CD14-positive monocyte (primary cell): ENCODE measurements around the gene TMEM238. TPM values are rescaled to one million over a fixed set of nuclear protein-coding genes. Genes with fewer than 3 reads are reported as not detected.

Experiments
- DNase-seq, 3 donors: peaks; one replicate each; pipeline ENCODE4 v3.0.0-alpha.2; 2011 to 2022
- H2AFZ ChIP-seq: 2 replicates; pipeline ENCODE4 v1.6.0; 2012; ENCODE audit warnings: mild to moderate bottlenecking, low read depth, low read length, inconsistent platforms; ENCODE audit not compliant: insufficient read depth, poor library complexity, severe bottlenecking
- H3K27ac ChIP-seq, 2 donors: 1 replicate in 1 of 2; 2 replicates in 1 of 2; pipeline ENCODE4 v1.5.1; 2012 to 2013; ENCODE audit warnings: low read length in 2 of 2, control low read depth in 1 of 2, inconsistent platforms in 1 of 2, low read depth in 1 of 2, mild to moderate bottlenecking in 1 of 2
- H3K27me3 ChIP-seq, 2 donors: one replicate each; pipeline versions ENCODE4 v1.6.0 to v1.6.1; 2011 to 2013; ENCODE audit warnings: low read length in 2 of 2; ENCODE audit not compliant: control insufficient read depth in 2 of 2, insufficient read depth in 2 of 2
- H3K36me3 ChIP-seq, 2 donors: replicated peaks in 1 of 2; 1 replicate in 1 of 2; 2 replicates in 1 of 2; pipeline versions ENCODE4 v1.5.1 to v1.6.1; 2012 to 2013; ENCODE audit warnings: low read length in 2 of 2, control low read depth in 1 of 2, inconsistent platforms in 1 of 2, mild to moderate bottlenecking in 1 of 2; ENCODE audit not compliant: insufficient read depth in 2 of 2, control insufficient read depth in 1 of 2
- H3K4me1 ChIP-seq, 2 donors: 1 replicate in 1 of 2; 2 replicates in 1 of 2; pipeline versions ENCODE4 v1.5.1 to v1.6.1; 2012 to 2013; ENCODE audit warnings: low read length in 2 of 2, control low read depth in 1 of 2, inconsistent platforms in 1 of 2, mild to moderate bottlenecking in 1 of 2, moderate library complexity in 1 of 2; ENCODE audit not compliant: insufficient read depth in 2 of 2, control insufficient read depth in 1 of 2
- H3K4me2 ChIP-seq: replicated peaks from 2 replicates; pipeline ENCODE3; 2012; ENCODE audit warnings: low read length, moderate library complexity, mild to moderate bottlenecking; ENCODE audit not compliant: poor library complexity, severe bottlenecking; ENCODE audit errors: extremely low read depth
- H3K4me3 ChIP-seq, 3 experiments: fragments of 200-600 bp in 1 of 3; sonication (generic) in 1 of 3; replicated peaks in 1 of 3; 1 replicate in 2 of 3; 2 replicates in 1 of 3; pipeline ENCODE4 v1.5.1; 2011 to 2013; ENCODE audit warnings: low read length in 3 of 3, mild to moderate bottlenecking in 3 of 3, control low read depth in 2 of 3, low read depth in 2 of 3, inconsistent platforms in 1 of 3, moderate library complexity in 1 of 3
- H3K79me2 ChIP-seq: 2 replicates; pipeline ENCODE4 v1.6.0; 2012; ENCODE audit warnings: mild to moderate bottlenecking, control low read depth, inconsistent platforms, low read length, moderate library complexity; ENCODE audit not compliant: insufficient read depth
- H3K9ac ChIP-seq: 2 replicates; pipeline ENCODE4 v1.6.0; 2017; ENCODE audit warnings: low read length, mild to moderate bottlenecking; ENCODE audit not compliant: insufficient read depth, poor library complexity, severe bottlenecking
- H3K9me3 ChIP-seq, 2 donors: replicated peaks in 1 of 2; 1 replicate in 1 of 2; 2 replicates in 1 of 2; pipeline versions ENCODE4 v1.5.1 to v1.6.1; 2012 to 2013; ENCODE audit warnings: low read length in 2 of 2, control low read depth in 1 of 2; ENCODE audit not compliant: control insufficient read depth in 1 of 2, insufficient read depth in 1 of 2
- H4K20me1 ChIP-seq: 2 replicates; pipeline ENCODE4 v1.6.0; 2012; ENCODE audit warnings: mild to moderate bottlenecking, low read length, control low read depth, moderate library complexity; ENCODE audit not compliant: insufficient read depth
- H3K27ac Mint-ChIP-seq, 7 donors: one replicate each; pipeline ENCODE4 v1.8.0; 2020; ENCODE audit warnings: mild to moderate bottlenecking in 7 of 7, mixed read lengths in 7 of 7, moderate library complexity in 6 of 7, inconsistent platforms in 2 of 7
- H3K27me3 Mint-ChIP-seq, 3 donors: one replicate each; pipeline ENCODE4 v1.8.0; 2021 to 2022; ENCODE audit warnings: low read depth in 3 of 3, mild to moderate bottlenecking in 3 of 3, mixed read lengths in 3 of 3, moderate library complexity in 3 of 3, inconsistent platforms in 1 of 3
- H3K36me3 Mint-ChIP-seq, 2 donors: one replicate each; pipeline ENCODE4 v1.8.0; 2020; ENCODE audit warnings: mixed read lengths in 2 of 2, inconsistent platforms in 1 of 2, mild to moderate bottlenecking in 1 of 2
- H3K4me1 Mint-ChIP-seq: one replicate; pipeline ENCODE4 v1.8.0; 2020; ENCODE audit warnings: mild to moderate bottlenecking, mixed read lengths
- H3K4me3 Mint-ChIP-seq, 2 donors: one replicate each; pipeline ENCODE4 v1.8.0; 2020; ENCODE audit warnings: mild to moderate bottlenecking in 2 of 2, mixed read lengths in 2 of 2, moderate library complexity in 1 of 2
- H3K9me3 Mint-ChIP-seq, 7 donors: one replicate each; pipeline ENCODE4 v1.8.0; 2020 to 2022; ENCODE audit warnings: mixed read lengths in 7 of 7, mild to moderate bottlenecking in 6 of 7, moderate library complexity in 6 of 7, inconsistent platforms in 2 of 7
- WGBS: methylation state at CpG from one replicate; pipeline ENCODE4 v1.1.5; 2013; ENCODE audit warnings: missing lambda C conversion rate; ENCODE audit not compliant: insufficient coverage; 5-methylcytosine and 5-hydroxymethylcytosine counted together
- intact Hi-C, 2 donors: fragments of 100-400 bp; cut with micrococcal nuclease; formaldehyde crosslinking; loops; one replicate each; pipeline versions ENCODE4 v1.15.0 to v1.15.1; 2023
- polyA plus RNA-seq, 3 donors: library from polyadenylated mRNA; depleted of rRNA in 1 of 3; unstranded in 2 of 3; stranded (reverse) in 1 of 3; fragments of 300-500 nt in 2 of 3; fragments of >200 nt in 1 of 3; fragmentation: Illumina TruSeq in 2 of 3; gene quantifications; 1 replicate in 2 of 3; 2 replicates in 1 of 3; pipeline ENCODE4 v1.2.3, GENCODE V29; 2012 to 2021
- TF ChIP-seq, protein P1 (sequence below): fragments of 200-600 bp; IDR thresholded peaks from one replicate; pipeline ENCODE4 v1.8.0; 2022; ENCODE audit warnings: antibody characterized with exemption, mild to moderate bottlenecking

TMEM238 gene
- polyA plus RNA-seq, 3 donors, result not detected

- Histone ChIP-seq H2AFZ (peak within 1 kb of the TSS; percentile 77), H3K4me1 (peaks cover 31 to 39% of the 10 kb centered on the region in 2 donors), H3K4me3 (peak within 1 kb of the TSS; percentile 48 to 83 (median 69)), H3K9ac (peak within 1 kb of the TSS; percentile 92), H3K4me2 (peak within 1 kb of the TSS; percentile 94), H3K79me2 (peaks cover 12% of the 10 kb centered on the region), H4K20me1 (peaks cover 7% of the 10 kb centered on the region), H3K27ac (peak within 1 kb of the TSS; percentile 97 to 99), H3K36me3 (peaks cover 9 to 15% of the 10 kb centered on the region in 2 donors), H3K27me3 (no peaks in the 10 kb centered on the region), H3K9me3 (no peaks in the 10 kb centered on the region)
- Mint-ChIP-seq H3K36me3 (peaks cover 10 to 24% of the 10 kb centered on the region in 2 donors), H3K4me1 (peaks cover 27% of the 10 kb centered on the region), H3K9me3 (no peaks in the 10 kb centered on the region), H3K4me3 (peak within 1 kb of the TSS; percentile 82 to 90), H3K27me3 (peaks cover 0 to 5% (median 2%) of the 10 kb centered on the region in 3 donors), H3K27ac (peak within 1 kb of the TSS; percentile 97 to 99 (median 99))
- WGBS, result under 1% methylated on average over 50 of the region's 63 CpGs
- intact Hi-C loops, result loop anchor here (1.0 to 5.0 kb wide), 4 partner anchors 14 to 81 kb away; partner anchors contain the start of genes RPL28 (in 1 of the 2), TMEM150B (in 1 of the 2) and TMEM238 (in 1 of the 2)
- TF ChIP-seq, protein P1, sequence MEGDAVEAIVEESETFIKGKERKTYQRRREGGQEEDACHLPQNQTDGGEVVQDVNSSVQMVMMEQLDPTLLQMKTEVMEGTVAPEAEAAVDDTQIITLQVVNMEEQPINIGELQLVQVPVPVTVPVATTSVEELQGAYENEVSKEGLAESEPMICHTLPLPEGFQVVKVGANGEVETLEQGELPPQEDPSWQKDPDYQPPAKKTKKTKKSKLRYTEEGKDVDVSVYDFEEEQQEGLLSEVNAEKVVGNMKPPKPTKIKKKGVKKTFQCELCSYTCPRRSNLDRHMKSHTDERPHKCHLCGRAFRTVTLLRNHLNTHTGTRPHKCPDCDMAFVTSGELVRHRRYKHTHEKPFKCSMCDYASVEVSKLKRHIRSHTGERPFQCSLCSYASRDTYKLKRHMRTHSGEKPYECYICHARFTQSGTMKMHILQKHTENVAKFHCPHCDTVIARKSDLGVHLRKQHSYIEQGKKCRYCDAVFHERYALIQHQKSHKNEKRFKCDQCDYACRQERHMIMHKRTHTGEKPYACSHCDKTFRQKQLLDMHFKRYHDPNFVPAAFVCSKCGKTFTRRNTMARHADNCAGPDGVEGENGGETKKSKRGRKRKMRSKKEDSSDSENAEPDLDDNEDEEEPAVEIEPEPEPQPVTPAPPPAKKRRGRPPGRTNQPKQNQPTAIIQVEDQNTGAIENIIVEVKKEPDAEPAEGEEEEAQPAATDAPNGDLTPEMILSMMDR, result peak; percentile 12
- peak; percentile 100 for DNase-seq
These were observed 44.8 kb downstream of the TMEM238 start, which contains the start of gene KMT5C for GRCh38 chr19:55339105-55339888. KMT5C (plus strand) TSS chr19:55339876; CDS start chr19:55341937, 2,061 bp downstream.

- no peaks in the 10 kb centered on the region for H3K9me3 ChIP-seq
- intact Hi-C loops, result loop anchor here (5.0 kb wide), 1 partner anchor 34 kb away; no protein-coding TSS in a partner anchor
- TF ChIP-seq, protein P1, result no peak
- peaks cover 44% of the 10 kb centered on the region for H3K4me1 Mint-ChIP-seq
- no peak for DNase-seq
- no peaks in the 10 kb centered on the region for H3K36me3 ChIP-seq
- no peak overlapping the region for H3K4me3 ChIP-seq
- H3K27ac ChIP-seq, result no peak overlapping the region
- no peak overlapping the region for H2AFZ ChIP-seq
- no peaks in the 10 kb centered on the region for H3K36me3 Mint-ChIP-seq
- H3K4me3 Mint-ChIP-seq, result no peak overlapping the region
- H3K27ac Mint-ChIP-seq, result no peak overlapping the region
- no peak overlapping the region for H3K9ac ChIP-seq
- H3K4me1 ChIP-seq, result peaks cover 42 to 47% of the 10 kb centered on the region in 2 donors
- H3K27me3 ChIP-seq, result no peaks in the 10 kb centered on the region
- no peak overlapping the region for H3K4me2 ChIP-seq
- no CpG with 5 or more reads among the region's 7 CpGs for WGBS
- peaks cover 0 to 4% (median 0%) of the 10 kb centered on the region in 7 donors for H3K9me3 Mint-ChIP-seq
- H4K20me1 ChIP-seq, result no peaks in the 10 kb centered on the region
- peaks cover 12% of the 10 kb centered on the region for H3K79me2 ChIP-seq
- peaks cover 0 to 5% (median 2%) of the 10 kb centered on the region in 3 donors for H3K27me3 Mint-ChIP-seq
These were observed 48.0 kb downstream of the TMEM238 start for GRCh38 chr19:55336101-55336500.
